A673 (cell line): ENCODE measurements around the gene ZC3H12C.

Experiments
- EZH2 ChIP-seq: fragments of 200-600 bp; sonication (generic); IDR thresholded peaks from 2 replicates; pipeline ENCODE4 v1.6.1; 2017; ENCODE audit warnings: borderline replicate concordance, low read depth, mild to moderate bottlenecking, mixed read lengths, antibody characterized with exemption, low read length; ENCODE audit not compliant: poor library complexity, severe bottlenecking
- TF ChIP-seq, protein P1 (sequence below): fragments of 300-800, 200-600 bp; sonication (generic); conservative IDR thresholded peaks from 2 replicates; pipeline ENCODE4 v1.5.1; 2017; ENCODE audit warnings: low read depth, mild to moderate bottlenecking, antibody characterized with exemption, low read length, moderate library complexity, mixed read lengths

DNA sequence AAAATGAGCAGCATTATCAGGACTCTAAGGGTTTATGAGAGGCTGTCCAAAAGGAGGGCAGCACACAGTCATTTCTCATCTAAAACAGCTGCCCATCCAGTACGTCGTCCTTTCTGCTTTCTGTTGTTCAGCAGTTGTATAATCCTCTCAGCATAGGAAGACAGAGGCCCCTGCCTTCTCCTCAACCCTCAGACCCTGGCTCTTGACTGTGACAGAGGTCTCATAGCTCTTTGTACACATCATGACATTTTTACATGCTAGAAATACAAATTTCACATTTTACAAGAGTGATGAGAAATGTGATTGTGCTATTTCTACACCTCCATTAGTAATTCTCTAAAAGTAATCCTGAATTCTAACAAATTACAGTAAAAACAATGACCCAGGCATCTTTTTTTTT lies 36.2 kb upstream of the ZC3H12C start:
- TF ChIP-seq, protein P1, sequence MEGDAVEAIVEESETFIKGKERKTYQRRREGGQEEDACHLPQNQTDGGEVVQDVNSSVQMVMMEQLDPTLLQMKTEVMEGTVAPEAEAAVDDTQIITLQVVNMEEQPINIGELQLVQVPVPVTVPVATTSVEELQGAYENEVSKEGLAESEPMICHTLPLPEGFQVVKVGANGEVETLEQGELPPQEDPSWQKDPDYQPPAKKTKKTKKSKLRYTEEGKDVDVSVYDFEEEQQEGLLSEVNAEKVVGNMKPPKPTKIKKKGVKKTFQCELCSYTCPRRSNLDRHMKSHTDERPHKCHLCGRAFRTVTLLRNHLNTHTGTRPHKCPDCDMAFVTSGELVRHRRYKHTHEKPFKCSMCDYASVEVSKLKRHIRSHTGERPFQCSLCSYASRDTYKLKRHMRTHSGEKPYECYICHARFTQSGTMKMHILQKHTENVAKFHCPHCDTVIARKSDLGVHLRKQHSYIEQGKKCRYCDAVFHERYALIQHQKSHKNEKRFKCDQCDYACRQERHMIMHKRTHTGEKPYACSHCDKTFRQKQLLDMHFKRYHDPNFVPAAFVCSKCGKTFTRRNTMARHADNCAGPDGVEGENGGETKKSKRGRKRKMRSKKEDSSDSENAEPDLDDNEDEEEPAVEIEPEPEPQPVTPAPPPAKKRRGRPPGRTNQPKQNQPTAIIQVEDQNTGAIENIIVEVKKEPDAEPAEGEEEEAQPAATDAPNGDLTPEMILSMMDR: no peak
- no peak for TF ChIP-seq EZH2
